SK-N-SH (cell line): ENCODE data around the gene NPHP1.

Experiments
- EP300 ChIP-seq, 2 experiments: IDR thresholded peaks; 2 replicates each; pipeline versions ENCODE4 v1.4.0 to v1.6.1; 2012; ENCODE audit warnings: borderline replicate concordance in 1 of 2, low read depth in 1 of 2, low read length in 1 of 2
- MAX ChIP-seq: IDR thresholded peaks from 2 replicates; pipeline ENCODE4 v1.4.0; 2012; ENCODE audit warnings: low read depth
- TAF1 ChIP-seq: IDR thresholded peaks from 2 replicates; pipeline ENCODE4 v1.6.1; 2012; ENCODE audit warnings: low read depth, mild to moderate bottlenecking, low read length, moderate library complexity, borderline replicate concordance

- TF ChIP-seq TAF1, result no peak
- no peak for TF ChIP-seq EP300 (IDR thresholded peaks at IDR 0.05; ENCODE audit: borderline replicate concordance in 1 of 2, low read depth in 1 of 2, low read length in 1 of 2)
- TF ChIP-seq MAX, result no peak
These were observed 12.0 kb upstream of the NPHP1 start for GRCh38 chr2:110216803-110217202.
